Stimulated activated CD4-positive, alpha-beta T cell treated with anti-CD3 and anti-CD28 coated beads, Interleukin-4, amount 100 ng/mL, for 1 hour (primary cell): ENCODE data around the gene SLC38A1.
"Not testable (repeated sequence)": the region's sequence is repeated elsewhere in the genome, so short reads cannot be mapped to it uniquely, and the experiment has no call there.

Experiments used
- DNase-seq: peaks from one replicate; pipeline ENCODE4 v3.0.0-alpha.2; 2020

SLC38A1 gene

GRCh38 chr12:46162549-46163076 is 106.2 kb downstream of the SLC38A1 start:
- not testable (repeated sequence) for DNase-seq

DNA sequence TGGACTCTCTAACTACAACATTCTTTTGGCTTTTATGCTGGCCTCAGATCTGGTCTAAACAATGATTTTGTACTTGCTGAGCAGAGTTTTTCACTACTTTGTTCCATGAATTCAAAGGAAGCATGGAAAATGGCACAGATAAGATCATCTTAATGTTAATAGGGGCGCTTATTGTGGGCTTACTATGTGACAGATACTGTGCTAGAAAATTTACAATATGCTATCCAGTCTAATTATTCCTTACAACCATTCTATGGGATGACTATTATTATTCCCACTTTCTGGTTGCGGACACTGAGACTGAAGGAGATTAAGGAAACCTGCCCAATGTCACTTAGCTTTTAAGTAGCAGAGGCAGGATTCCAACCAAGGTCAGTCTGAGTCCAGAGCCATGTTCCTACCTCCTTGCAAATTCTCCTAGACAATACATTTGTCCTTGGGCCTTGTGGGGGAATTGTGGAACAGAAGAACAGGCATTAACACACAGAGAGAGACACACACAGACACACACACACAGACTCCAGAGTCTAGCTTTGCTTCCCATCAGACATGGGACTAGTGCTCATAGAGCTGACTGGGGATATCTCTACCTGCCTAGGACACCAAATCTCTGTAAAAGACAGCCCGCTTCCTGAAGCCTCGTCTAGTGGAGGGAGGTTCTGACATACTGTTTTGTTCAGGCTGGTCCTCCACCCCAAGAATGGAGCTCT is 107.7 kb downstream of the SLC38A1 start:
- no peak for DNase-seq

- DNase-seq, result no peak
Measured at GRCh38 chr12:46160101-46160980, 108.5 kb downstream of the SLC38A1 start.

DNA sequence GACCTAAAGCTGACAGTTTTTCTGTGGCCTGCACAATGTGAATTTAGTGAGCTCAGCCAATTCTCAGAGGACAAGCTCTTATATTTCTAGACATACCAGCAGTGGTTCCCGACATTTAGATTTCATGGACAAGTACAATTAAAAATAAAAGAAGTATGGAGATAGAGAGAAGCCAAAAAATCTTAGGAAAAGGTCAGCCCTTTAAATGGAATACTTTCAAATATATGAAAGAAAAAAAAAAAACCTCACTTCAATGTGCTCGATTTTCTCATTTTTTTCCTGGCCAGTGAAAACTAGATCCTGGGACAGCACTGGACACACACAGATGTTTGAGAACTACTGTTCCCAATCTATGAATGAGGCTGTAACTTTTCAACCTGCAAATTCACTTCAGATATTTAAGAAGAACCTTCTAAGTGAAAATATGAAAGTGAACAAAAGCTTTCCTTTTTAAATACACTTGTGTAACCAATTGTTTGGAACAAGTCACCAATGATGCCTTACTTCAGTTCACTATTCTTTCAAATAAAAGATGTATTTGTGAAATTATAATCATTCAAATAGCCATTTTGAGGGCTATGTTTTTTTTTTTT is 109.4 kb downstream of the SLC38A1 start:
- no peak for DNase-seq

DNA sequence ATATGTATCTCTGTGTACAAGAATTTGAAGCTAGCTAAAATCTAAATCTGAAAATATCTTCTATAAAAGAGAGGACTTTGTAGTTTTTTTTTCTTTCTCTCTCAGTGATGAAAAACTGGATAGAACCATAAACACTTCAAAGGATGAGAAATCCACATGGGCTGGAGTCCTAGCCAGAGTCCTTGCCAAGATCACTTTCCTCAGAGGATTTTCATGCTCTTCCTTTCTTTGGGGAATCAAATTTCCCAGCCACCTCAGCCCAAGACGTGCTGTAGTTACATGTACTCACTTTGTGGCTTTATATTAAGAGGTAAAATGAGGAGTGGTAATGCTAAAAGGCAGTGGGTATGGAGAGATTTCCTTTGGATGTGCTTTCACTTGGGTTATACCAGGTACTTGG is 110.3 kb downstream of the SLC38A1 start:
- DNase-seq, result no peak

GRCh38 chr12:46154221-46154985 is 114.4 kb downstream of the SLC38A1 start:
- DNase-seq, result no peak

GRCh38 chr12:46153268-46153872 is 115.5 kb downstream of the SLC38A1 start:
- no peak for DNase-seq

DNA sequence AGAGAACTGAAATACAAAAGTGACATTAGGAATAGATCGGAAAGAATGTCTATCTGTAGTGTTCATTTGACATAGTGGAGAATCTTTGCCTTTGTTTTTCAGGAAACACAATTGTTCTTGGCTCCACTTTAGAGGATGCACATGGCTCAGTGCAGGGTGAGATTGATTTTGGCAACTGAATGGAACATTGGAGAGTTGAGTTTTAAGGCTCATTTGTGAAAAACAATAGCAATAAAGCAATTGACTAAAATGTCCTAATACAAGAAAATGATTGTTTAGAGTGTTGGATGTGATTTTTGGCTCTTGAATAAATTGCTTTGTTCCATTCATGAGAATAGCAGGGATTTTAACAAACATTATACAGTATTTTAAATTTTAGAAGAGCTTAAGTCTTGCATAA is 116.4 kb downstream of the SLC38A1 start:
- DNase-seq, result no peak

GRCh38 chr12:46150735-46151134 is 118.1 kb downstream of the SLC38A1 start:
- no peak for DNase-seq

GRCh38 chr12:46149905-46150304 is 118.9 kb downstream of the SLC38A1 start:
- DNase-seq, result no peak

DNA sequence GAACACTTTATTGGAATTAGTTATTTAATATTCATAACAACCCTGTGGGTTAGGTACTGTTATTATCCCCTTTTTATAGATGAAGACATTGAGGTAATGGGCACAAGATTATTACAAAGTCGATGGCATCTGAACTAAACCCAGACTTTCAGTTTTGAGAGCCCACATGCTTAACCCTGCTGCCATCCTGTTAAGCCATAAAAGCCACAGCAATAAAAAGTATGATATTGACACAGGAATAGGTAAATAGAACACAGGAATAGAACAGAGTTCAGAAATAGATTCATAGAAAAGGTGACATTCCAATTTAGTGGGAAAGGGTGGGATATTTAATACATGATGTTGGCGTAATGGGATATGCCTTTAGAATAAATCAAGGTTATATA is 119.8 kb downstream of the SLC38A1 start:
- DNase-seq, result no peak

DNA sequence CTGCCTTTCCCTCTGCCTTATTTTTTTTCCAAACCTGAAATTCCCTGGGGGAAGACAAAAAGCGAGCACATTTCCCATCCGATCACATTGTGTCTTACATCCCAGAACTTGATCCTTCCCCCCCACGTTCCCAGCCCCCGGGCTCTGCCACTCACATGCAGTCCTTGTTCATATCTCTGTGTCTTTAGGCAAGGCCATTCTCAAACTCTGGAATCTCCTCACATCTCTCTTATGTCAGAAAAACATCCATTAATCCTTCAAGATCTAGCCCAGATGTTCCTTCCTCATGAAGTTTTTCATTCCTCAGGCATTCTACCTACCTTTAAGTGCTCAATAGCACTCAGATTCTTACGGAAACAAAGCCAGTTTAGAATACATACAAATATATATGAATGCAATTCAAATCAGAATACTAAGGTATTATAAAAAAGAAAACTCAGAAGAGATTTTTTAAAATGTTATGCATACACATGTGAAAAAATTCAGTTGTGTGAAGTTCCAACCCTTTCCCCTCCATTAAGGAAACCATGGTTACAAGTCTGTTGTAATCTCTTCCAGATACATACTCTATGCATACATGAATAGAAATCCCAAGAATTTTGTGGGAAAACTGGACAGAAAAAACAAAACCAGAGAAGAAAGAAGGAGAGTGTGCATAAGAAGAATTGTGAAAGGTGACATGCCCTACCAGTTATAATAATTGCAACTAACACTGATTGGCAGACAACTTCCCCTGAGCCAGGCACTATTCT is 120.3 kb downstream of the SLC38A1 start:
- DNase-seq, result no peak

DNA sequence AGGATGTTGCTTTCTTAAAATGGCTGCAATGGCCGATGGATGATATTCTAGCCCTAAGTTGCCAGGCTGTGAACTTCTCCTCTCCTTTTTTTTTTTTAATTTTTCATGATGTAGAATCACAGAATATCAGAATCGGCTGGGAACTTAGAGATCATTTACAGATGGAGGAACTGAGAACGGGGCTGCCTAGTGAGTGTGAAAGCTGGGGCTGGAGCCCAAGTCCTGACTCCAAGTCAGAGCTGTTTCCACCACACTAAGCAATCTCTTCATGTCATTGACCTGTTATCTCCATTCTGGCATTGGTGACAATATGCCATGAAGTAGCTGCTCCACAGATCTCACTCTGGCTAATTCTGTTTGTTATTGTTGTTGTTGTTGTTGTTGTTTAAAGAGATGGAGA is 121.7 kb downstream of the SLC38A1 start:
- DNase-seq, result no peak

DNA sequence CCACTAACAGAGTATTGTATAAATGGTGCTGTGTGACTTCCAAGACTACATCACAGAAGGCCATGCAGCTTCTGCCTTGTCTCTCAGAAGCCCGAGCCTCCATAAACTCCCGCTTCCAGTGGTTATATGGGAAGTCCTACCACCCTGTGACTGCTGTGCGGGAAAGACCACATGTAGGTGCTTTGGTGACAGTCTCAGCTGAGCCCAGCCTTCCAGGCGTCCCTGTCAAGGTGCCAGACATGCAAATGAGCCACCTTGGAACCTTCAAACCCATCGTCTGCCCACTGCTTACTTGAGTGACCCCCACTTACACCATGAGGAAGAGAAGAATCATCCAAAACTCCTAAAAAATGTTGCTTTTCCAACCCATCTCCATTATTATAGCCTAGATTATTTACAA is 123.0 kb downstream of the SLC38A1 start:
- no peak for DNase-seq

- no peak for DNase-seq
Measured at GRCh38 chr12:46144433-46144832, 124.4 kb downstream of the SLC38A1 start.

DNA sequence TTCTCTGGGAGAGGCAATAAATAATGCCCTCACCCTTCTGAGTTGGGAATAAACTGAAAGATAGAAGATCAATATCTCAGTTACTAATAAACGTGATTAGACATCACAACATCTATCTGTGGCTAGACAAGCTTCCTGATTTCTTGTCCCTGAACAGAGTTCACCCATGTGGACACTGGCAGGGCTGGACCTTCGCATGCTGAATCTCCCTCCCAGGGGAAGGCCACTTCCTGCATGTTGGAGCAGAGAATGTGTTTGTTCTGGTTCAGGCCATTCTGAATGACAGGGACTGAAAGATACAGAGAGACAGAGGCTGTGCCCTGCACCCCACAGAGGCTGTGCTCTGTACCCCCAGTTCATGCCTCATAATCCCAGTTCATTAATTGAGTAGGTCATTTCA is 132.6 kb downstream of the SLC38A1 start:
- no peak for DNase-seq

DNA sequence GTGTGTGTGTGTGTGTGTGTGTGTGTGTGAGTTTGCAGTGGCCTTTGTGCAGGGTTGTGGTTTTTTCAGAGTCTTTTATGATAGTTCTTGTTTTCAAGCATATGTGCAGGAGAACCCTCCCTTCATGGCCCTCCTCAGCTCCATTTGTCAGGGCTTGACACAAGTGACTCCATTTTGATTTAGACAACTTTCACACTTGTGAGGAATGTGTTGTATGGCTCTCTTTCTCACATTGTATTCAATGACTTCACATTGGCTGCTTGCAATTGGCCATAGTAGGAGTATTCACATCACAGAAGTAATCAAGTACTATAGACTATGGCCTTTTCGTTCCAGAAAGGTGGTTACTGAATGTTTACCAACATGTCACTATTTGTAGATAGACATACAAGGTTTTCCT is 133.1 kb downstream of the SLC38A1 start:
- no peak for DNase-seq

- no peak for DNase-seq
Measured at GRCh38 chr12:46134852-46135251, 134.0 kb downstream of the SLC38A1 start.

- DNase-seq, result no peak
Measured at GRCh38 chr12:46134205-46134811, 134.5 kb downstream of the SLC38A1 start.

- DNase-seq, result no peak
Measured at GRCh38 chr12:46133751-46134150, 135.1 kb downstream of the SLC38A1 start.
